GM18868 (cell line): ENCODE results near the gene EFCAB6.

Experiments used
- ATAC-seq: cut with Tn5 transposase; IDR thresholded peaks from one replicate; pipeline ENCODE4 v1.9.1; 2021; ENCODE audit warnings: mild to moderate bottlenecking, moderate library complexity; ENCODE audit not compliant: unreplicated experiment

Gene EFCAB6

DNA sequence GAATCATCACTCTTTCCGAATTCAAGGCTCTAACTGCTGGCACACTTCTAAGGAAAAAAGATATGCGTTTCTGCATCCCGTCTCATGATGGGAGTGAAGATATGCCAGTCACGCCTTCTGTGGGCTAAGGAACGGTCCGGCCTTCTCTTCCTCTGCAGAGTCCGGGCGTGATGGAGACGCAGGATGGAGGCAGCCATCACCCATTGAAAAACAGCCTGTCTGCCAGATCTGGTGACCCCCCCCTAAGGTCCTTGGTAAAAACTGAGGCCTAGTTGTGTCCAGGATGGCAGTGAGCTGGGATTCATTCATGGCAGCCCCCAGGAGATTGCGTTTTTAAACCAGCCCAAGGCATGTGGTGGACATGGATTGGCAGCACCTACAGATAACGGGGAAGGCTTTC lies 6.9 kb upstream of the EFCAB6 start:
- no peak for ATAC-seq

DNA sequence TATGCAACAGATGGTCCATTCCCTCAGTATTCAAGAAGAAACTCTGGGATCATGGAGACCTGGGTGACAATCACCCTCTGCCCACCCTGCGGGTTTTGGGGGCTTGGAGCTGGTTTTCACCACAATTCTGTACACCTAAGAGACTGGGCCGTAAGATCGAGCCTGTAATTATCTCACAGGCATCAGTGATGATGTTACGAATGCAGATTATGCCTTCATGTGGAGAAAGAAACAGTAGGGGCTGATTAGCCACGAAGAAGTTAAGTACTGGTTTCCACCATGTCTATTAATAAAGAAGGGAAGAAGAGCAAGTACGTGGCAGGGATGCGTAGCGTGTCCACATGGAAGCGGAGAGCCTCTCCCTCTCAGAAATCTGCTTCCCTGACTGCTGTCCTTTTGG lies 5.3 kb upstream of the EFCAB6 start:
- ATAC-seq = no peak

DNA sequence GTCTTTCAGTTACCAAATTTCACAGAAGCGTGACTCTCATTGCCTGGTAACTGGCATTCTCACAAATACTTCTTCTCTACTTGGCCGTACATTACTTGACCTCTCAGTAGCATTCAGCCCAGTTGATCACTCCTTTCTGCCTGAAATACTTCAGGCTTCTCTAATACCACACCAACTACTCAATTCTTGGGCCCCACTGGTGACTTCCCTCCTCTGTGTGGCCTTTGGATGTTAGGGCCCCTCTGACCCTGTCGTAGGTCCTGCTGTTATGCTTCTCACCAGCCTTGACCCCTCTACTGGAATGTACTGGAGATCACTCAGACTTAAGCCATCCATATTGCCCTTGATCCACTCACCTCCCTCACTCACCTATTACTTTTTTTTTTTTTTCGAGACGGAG lies 2.2 kb upstream of the EFCAB6 start:
- no peak for ATAC-seq

DNA sequence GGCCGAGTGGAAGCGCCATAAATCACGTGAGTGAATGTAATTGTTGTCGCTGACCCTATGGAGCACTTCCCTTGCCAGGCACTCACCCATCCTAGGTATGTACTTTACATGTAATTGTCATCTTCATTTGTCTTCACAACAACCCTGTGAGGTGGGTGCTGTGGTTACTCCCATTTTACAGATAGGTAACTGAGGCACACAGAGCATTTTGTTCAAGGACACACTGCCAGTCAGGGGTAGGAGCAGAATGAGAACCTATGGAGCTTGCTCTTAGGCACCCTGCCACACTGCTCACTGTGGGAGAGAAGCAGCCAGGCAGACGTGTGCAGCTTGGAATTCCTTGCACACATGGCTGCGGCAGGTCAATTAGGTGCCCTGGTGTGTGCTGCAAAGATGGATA lies 785 bp upstream of the EFCAB6 start:
- ATAC-seq = no peak

DNA sequence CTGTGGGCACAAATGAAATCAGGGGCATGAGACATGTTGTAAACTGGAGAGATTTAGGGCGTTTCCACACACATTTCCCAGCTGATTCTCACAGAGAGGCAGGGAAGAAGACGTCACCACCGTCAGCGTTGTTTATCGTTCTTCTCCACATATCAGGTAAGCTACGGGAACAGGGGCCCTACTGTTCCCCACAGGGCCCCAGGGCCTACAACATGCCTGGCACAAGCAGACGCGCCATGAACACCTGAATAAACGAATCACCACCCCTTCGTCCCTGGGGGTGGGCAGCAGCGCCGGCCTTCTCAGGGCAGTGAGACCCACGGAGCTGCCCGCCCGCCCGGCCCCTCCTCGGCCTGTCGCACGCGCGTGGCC lies 342 bp downstream of the EFCAB6 start:
- ATAC-seq = no peak

DNA sequence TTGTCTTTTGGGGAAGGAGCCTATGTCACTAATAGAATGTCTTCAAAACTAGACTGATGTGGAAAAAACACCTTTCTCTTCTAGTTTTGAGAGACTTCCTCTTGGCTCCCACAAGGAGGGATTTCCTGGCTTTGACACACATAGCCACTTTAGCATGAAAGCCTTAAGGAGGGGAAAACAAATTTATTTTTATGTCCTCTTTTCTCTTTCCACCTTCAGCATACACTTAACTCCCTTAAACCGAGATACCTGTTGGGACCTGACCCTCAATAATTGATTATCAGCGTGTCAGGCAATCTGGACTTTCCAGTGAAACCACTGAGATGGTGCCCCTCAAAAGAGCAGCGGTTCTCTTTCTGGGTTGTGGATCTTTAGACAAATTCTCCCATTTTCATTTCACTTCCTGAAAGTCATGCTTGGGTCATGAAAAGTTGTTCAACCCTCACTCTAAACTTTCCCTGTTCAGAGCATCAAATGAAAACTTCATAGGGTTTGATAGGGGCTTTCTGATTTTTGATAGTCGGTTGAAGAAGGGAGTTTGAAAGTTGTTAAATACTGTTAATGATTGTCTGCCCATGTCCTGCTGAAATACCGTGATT lies 9.1 kb downstream of the EFCAB6 start:
- no peak for ATAC-seq

DNA sequence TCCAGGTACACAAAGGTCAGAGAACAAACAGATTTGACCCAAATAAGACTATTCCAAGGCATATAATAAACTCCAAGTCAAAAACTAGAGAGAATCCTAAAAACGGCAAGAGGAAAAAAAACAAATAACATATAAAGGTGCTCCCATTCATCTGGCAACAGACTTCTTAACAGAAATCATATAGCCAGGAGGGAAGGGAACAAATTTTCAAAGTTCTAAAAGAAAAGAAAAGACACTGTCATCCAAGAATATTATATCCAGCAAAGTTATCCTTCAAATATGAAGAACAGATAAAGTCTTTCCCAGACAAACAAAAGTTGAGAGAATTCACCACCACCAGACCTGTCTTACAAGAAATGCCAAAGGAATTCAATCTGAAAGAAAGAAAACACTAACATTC lies 11.1 kb downstream of the EFCAB6 start:
- ATAC-seq = no peak

DNA sequence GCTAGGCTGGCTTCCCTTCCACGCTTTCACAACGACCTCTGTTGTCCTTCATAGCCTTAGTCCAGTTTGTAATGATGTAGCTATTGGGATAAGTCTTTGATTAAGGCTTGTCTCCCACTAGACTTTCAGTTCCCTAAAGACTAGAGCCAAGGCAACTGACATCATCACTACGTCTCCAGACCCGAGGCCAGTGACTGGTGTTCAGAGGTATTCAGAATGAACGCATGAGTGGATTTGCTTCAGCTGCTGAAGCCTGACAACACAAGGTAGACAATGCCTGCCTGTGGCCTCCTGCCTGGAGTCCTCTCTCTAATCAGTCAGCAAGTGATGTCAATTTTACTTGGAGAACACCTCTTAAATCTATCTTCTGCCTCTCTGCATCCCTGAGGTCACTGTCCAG lies 13.6 kb downstream of the EFCAB6 start:
- ATAC-seq = peak; percentile 79

DNA sequence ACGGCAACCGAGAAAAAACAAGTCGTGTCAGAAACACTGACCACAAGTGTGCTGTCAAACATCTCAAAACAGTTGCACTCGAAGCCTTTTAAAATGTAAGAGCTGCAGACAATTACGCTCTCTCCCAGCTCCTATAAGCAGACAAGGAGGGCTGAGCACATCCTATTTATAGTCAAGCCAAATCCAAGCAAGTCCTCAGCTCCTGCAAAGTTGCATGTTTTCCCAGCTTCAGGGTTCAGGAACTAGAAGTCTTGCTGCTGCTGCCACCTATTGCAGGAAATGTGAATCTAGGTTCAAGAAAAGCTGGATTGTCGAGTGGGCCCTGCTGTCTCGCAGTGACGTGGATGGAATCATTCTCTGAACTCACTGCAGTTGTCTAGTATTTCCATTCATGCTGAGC lies 15.5 kb downstream of the EFCAB6 start:
- ATAC-seq = no peak

DNA sequence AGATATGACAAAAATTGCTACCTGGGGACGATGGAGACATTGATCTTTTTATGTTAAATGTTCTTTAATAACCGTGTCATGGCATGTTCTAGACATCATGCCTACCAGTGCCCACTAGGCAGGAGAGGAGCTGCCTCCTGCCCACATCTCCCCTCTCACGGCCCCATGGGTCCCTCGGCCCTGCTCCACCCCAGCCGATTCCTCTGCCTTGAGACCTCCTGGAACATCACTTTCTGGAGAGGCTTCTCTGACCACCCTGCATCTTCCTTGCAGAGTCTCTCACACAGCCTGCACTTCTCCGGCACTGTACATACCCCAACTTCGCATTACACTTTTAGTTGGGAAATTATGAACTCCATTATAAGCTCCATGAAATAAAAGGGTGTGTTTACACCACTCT lies 16.8 kb downstream of the EFCAB6 start:
- no peak for ATAC-seq

DNA sequence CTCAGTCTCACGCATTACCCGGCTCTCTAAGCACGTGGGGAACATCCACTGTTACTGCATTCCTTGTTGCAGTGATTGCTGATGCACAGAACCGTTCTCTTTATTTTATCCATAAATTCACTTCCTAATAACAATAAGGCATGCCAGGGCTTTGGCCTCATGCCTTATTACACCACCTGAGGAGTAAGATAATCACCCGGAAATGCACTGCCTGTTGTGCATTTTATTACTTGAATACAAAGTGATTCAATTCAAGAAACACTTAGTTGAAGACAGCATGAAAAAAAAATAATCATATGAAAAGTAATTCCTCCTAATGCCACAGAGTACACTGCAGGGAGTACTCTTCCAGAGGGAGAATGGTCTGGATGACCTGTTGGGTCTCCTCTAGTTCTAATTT lies 19.2 kb downstream of the EFCAB6 start:
- no peak for ATAC-seq

DNA sequence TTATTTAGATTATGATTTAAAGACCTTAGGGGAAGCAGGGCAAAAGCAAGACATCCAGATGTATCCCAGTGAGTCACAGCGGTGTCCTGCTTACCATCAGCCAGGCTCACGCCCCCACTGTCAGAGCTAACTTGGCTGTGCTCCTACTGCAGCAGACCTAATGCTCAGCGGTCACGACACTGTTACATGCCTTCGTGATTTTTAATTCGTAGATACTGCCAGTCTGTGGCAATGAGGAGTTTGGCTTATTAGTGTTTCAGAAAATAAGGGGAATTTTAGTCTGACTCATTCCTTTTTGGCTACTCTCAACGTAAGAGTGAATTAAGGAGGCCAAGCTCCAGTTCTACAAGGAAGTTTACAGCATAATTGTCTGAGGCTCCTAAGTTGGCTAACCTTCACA lies 22.7 kb downstream of the EFCAB6 start:
- ATAC-seq = no peak

DNA sequence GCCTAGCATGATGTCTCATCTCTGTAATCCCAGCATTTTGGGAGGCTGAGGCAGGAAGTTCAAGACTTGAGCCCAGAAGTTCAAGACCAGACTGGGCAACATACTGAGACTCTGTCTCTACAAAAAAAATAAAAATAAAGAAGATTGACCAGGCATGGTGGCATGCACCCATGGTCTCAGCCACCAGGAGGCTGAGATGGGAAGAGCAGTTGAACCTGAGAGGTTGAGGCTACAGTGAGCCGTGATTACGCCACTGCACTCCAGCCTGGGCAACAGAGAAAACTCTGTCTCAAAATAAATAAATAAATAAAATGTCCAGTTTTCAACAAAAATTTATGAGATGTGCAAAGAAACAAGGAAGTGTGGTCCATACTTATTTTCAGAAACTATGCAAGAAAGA lies 28.3 kb downstream of the EFCAB6 start:
- ATAC-seq = no peak

DNA sequence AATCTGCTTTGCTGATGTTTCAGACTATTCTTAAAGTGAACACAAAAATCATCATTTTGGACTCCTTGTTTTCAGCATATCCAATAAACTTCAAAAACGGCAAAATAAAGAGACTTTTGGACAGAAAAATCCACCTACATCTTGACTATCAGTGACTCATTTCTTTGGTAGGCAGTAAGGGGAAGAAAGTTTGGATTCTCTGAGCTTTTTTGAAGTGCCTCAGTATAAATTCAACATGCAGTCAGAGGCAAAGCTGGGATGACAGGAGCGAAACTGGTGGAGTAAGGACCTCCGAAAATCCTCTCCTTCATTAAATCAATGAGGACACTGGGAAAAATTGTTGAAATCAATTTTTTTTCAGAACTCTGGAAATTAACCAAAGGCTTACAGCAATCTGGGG lies 29.7 kb downstream of the EFCAB6 start:
- no peak for ATAC-seq

DNA sequence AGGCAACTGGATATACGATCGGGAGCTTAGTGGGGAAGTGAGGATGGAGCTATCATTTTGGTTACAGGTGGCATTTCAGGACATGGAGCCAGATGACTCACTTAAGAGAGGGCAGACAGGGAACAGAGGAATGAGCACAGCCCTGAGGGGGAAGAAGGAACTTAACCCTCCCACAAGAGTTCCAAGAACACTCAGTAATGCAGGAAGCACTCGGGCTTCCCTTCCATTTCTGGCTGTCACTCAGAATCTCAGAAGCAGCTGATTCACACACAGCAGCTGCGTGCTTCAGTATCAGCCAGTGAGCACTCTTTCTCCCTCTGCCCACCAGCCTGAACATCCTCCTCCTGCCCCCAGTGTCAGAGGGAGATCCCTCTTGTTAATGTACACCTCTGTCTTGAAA lies 34.8 kb downstream of the EFCAB6 start:
- ATAC-seq = no peak

DNA sequence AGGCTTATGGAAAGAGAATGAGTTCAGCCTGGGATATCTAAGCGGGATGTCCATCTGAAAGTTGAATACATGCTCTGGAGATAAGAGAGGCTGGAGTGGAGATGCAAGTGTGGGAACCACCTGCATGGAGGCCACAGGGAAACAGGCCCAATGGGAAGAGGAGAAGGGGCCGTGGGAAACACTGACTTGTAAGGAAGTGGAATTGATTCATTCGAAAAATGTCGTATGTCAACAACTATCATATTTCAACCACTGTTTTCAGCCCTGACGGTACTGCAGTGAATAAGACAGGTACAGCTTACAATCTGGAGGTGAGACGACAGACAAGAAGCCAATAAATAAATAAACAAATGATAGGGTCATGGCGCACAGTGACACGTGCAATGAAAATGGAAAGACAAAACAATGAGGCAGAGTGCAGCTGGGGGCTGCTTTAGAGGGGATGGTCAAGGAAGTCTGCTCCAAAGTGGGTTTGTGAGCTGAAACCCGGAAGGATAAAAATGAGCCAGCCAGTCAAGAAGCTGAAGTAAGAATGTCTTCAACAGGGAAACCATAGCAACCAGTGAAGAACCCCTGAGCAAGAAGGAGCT lies 35.9 kb downstream of the EFCAB6 start:
- ATAC-seq = no peak

DNA sequence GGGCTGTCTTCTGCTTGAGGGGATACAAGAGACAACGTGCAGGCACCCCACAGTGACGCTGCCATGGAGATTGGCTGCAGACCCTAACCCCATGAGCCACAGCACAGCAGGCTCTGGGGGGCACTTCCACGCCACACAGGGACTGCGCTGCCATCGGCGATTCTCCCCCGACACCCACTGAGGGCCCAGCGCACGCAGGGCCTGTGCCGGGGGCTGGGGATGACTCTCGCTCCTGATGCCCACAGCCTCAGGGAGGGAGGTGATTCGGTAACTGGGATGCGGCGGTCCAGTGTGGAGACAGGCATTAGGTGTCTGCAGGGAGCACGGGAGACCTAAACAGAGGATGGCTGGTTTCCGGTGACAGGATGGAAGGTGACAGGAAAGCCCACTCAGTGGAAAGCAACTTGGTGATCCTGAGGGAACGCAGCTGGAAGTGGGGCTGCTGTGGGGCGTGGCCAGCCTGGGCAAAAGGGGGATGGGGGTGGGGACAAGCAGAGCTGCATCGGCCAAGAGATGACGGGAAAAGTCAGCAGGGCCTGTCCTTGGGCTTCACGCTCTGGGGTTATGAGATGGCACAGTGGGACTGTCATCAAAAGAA lies 37.7 kb downstream of the EFCAB6 start:
- no peak for ATAC-seq

DNA sequence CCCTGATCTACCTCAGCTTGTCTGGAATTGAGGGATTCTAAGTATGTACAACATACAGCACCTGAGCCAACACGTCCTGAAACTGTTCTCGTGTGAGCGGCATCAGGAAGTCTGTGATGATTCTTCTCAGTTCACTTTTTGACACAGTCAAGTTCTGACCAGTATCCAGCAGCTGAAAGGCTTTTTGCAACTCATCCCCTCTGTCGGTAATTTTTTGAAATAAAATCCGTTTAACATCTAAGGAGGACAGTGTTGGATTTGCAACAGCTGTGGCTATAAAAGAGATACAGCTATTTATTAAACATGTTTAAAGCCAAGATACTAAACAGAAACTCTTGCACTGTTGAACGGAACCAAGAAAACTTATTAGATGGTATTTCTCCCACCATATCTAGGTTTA lies 39.3 kb downstream of the EFCAB6 start:
- ATAC-seq = no peak

DNA sequence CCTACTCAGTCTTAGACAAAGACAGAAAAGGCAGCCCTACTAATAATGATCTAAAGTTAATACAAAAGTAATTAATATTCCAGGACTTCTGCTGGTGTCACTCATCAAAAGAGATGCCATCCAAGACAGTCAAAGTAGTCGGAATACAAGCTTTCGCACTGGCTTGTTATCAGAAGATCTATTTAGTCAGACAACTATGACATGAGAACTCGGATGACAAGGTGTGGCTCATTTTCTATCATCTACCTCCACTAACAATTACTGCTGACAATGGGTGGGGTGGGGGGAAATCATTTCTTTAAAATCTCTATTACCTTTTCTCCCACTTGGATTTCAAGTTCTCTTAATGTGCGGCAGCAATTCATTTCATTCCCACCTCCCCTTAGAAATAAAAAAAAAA lies 56.7 kb downstream of the EFCAB6 start:
- no peak for ATAC-seq

DNA sequence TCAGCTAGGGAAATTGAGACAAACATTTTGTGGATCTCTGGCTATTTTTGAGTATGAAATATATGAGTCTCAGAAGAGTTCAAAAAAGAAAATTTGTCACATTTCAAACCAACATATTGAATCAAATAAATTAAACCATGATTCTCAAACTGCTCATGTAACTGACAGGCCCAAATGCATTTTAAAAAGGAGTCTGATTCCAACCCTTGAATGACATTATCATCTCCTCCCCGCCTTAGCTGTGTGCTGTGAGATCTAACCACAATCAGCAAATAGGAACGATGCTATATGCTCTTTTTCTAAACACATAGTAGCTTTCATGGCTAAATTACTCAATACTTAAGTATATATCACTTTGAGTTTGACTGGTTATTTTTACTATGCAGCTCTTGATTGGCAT lies 57.1 kb downstream of the EFCAB6 start:
- ATAC-seq = no peak

DNA sequence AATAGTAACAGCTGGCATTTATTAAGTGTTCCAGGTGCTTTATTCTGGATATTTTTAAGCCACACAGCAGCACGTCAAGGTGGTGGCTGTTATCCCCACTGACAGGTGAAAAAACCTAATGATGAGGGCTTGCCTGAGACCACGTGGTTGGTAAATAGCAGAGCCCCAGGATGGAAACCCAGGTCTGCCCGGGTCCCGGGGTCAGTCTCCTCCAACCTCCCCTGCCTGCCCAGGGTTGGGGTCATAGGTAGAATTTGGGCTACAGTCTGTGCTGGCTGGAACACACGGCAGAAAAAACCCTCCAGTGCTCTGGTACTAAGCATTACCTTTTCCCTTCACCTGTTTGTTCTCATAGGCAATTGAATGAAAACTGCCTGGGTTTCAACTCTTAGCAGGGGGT lies 57.9 kb downstream of the EFCAB6 start:
- no peak for ATAC-seq

DNA sequence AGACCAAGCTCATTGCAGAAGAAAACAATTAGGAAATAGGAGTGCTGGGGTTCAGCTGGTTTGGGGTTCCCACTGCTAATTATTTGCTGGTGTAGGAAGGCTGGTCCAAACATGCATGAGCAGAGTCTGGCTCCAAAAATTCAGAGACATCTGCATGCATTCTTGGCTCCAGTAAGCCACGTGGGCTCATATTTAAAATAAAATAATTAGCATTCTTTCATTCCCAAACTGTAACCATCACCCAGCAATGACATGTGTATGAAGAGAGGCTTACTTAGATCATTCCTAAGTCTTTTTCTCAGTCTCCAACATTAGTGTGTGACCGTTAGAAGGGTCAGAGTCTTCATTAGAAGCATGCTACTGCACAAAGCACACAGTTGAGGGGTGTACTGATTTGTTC lies 58.4 kb downstream of the EFCAB6 start:
- no peak for ATAC-seq

DNA sequence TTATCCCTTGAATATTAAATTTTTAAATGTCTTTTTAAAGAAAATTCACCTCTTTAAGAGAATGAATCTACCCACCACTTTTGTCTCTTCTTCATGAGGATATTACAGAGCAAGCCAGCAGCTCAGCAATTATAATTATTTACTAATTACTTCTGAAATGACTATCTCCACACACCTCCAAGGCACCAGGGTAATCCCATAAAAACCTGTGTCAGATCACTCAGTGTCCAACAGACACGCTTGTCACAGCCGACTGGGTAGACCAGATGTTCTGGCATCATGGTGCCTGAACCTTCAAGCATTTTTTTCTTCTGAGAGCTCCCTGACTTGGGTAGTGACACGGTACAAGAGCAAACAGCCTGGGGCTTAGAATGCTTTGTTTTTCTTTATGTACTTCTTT lies 61.4 kb downstream of the EFCAB6 start:
- ATAC-seq = no peak
